Activated CD8-positive, alpha-beta memory T cell treated with anti-CD3 and anti-CD28 coated beads, Interleukin-2, amount 50 U/mL, for 24 hours (primary cell): ENCODE data around the gene PARP2.

ENCODE experiments used
- DNase-seq: peaks from one replicate; pipeline ENCODE4 v3.0.0-alpha.2; 2020; ENCODE audit errors: extremely low read depth

PARP2 gene

DNA sequence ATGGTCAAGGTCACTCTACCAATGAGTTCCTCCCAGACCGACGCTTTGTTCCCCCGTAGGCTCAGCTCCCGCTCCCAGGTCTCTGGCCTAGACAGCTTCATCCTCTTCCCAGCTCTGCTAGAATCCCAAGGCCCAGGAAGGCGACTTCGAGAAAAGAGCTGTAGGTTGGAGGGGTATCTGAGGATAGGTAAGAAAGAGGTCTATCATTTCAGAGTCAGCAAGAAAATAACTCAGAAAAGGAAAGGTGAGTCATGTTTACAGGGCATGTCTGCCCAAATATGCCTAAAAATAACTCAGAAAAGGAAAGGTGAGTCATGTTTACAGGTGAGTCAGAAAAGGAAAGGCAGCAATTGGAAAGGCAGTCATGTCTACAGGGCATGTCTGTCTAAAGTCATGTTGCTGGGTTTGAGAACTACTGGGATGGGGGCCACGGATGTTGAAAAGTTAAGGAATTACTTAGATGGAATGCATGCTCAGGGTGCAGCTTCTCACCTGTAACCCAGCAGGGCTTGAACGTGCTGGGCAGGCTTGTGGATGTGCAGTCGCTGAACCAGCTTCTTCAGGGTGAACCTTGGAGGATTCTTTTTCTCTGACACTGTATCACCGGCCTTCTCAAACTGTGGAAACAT lies 57.6 kb downstream of the PARP2 start:
- DNase-seq: no peak

DNA sequence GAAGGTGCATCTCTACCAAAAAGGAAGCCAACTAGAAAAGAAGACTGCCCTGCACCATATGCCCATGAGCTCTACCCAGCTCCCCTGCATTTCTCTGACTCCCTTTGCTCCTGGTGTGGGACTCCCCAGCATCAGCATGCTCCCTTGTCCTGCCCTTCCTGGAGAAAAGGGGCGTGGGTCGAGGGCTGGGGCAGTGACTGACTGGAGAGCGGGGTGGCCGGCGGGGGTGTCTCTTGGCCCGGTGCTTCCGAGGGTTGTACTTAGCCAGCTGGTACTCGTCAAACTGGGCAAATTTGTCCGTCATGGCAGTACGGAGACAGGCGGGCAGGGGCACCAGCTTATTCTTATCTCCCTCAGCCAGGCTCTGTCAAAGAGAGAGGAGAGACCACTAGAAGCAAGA lies 60.1 kb downstream of the PARP2 start:
- no peak for DNase-seq
